H9 (cell line): ENCODE data around the gene RAMP3. TPM values are rescaled to one million over a fixed set of nuclear protein-coding genes. Genes with fewer than 3 reads are reported as not detected.

ENCODE experiments used
- DNase-seq: peaks from one replicate; pipeline ENCODE4 v3.0.0-alpha.2; 2017
- H2AFZ ChIP-seq: one replicate; pipeline ENCODE4 v1.6.1; 2013; ENCODE audit warnings: mild to moderate bottlenecking, low read length, control low read depth, moderate library complexity
- H2AK5ac ChIP-seq: 2 replicates; pipeline ENCODE4 v1.6.1; 2013; ENCODE audit warnings: low read length, control low read depth, mixed read lengths; ENCODE audit not compliant: insufficient read length
- H2BK120ac ChIP-seq: one replicate; pipeline ENCODE4 v1.6.1; 2013; ENCODE audit warnings: low read depth, mild to moderate bottlenecking, low read length, control low read depth, inconsistent platforms; ENCODE audit not compliant: poor library complexity, severe bottlenecking
- H2BK12ac ChIP-seq: 2 replicates; pipeline ENCODE4 v1.6.1; 2013; ENCODE audit warnings: low read length, control low read depth, mixed read lengths, low read depth; ENCODE audit not compliant: insufficient read length
- H2BK15ac ChIP-seq: 2 replicates; pipeline ENCODE4 v1.6.1; 2013; ENCODE audit warnings: low read depth, low read length, control low read depth
- H2BK20ac ChIP-seq: one replicate; pipeline ENCODE4 v1.6.1; 2013; ENCODE audit warnings: low read depth, mild to moderate bottlenecking, low read length, control low read depth, inconsistent platforms; ENCODE audit not compliant: poor library complexity, severe bottlenecking
- H2BK5ac ChIP-seq: 2 replicates; pipeline ENCODE4 v1.6.1; 2013; ENCODE audit warnings: low read length, control low read depth, mixed read lengths; ENCODE audit not compliant: insufficient read length
- H3K14ac ChIP-seq: 2 replicates; pipeline ENCODE4 v1.6.1; 2013; ENCODE audit warnings: low read length, control low read depth; ENCODE audit not compliant: insufficient read depth
- H3K18ac ChIP-seq: 2 replicates; pipeline ENCODE4 v1.6.1; 2013; ENCODE audit warnings: low read depth, mild to moderate bottlenecking, mixed read lengths, low read length, control low read depth; ENCODE audit not compliant: insufficient read length
- H3K23ac ChIP-seq: 2 replicates; pipeline ENCODE4 v1.6.1; 2013; ENCODE audit warnings: low read length, control low read depth, mixed read lengths, low read depth; ENCODE audit not compliant: insufficient read length
- H3K23me2 ChIP-seq: 2 replicates; pipeline ENCODE4 v1.6.1; 2013; ENCODE audit warnings: low read depth, mild to moderate bottlenecking, mixed read lengths, low read length, control low read depth; ENCODE audit not compliant: insufficient read length, poor library complexity, severe bottlenecking
- H3K27ac ChIP-seq: 2 replicates; pipeline ENCODE4 v1.5.1; 2013; ENCODE audit warnings: low read length, control low read depth, mixed read lengths, low read depth; ENCODE audit not compliant: insufficient read length
- H3K27me3 ChIP-seq: 2 replicates; pipeline ENCODE4 v1.6.1; 2013; ENCODE audit warnings: low read length, control low read depth, inconsistent platforms; ENCODE audit not compliant: insufficient read depth
- H3K4ac ChIP-seq: 2 replicates; pipeline ENCODE4 v1.6.1; 2013; ENCODE audit warnings: low read depth, mild to moderate bottlenecking, control low read depth, inconsistent platforms, low read length, moderate library complexity
- H3K4me1 ChIP-seq: 2 replicates; pipeline ENCODE4 v1.6.1; 2013; ENCODE audit warnings: low read length, control low read depth, inconsistent platforms; ENCODE audit not compliant: insufficient read depth
- H3K4me2 ChIP-seq: 2 replicates; pipeline ENCODE4 v1.6.1; 2013; ENCODE audit warnings: low read length, control low read depth, mixed read lengths; ENCODE audit not compliant: insufficient read length, insufficient read depth
- H3K56ac ChIP-seq: 2 replicates; pipeline ENCODE4 v1.6.1; 2013; ENCODE audit warnings: low read depth, mild to moderate bottlenecking, mixed read lengths, low read length, control low read depth; ENCODE audit not compliant: insufficient read length
- H3K79me1 ChIP-seq: 2 replicates; pipeline ENCODE4 v1.6.1; 2013; ENCODE audit warnings: low read depth, mild to moderate bottlenecking, moderate library complexity, low read length, control low read depth, inconsistent platforms; ENCODE audit not compliant: insufficient read depth, poor library complexity, severe bottlenecking
- H3K79me2 ChIP-seq: 2 replicates; pipeline ENCODE4 v1.6.1; 2013; ENCODE audit warnings: low read length, control low read depth, inconsistent platforms; ENCODE audit not compliant: insufficient read depth
- H3K9ac ChIP-seq: 2 replicates; pipeline ENCODE4 v1.6.1; 2013; ENCODE audit warnings: low read length, control low read depth, mixed read lengths; ENCODE audit not compliant: insufficient read length; ENCODE audit errors: extremely low read depth
- H3K9me3 ChIP-seq: one replicate; pipeline ENCODE4 v1.6.1; 2013; ENCODE audit warnings: low read depth, low read length, inconsistent platforms; ENCODE audit not compliant: control insufficient read depth
- H3T11ph ChIP-seq: one replicate; pipeline ENCODE4 v1.6.1; 2013; ENCODE audit warnings: mild to moderate bottlenecking, low read length, control low read depth, inconsistent platforms
- H4K20me1 ChIP-seq: one replicate; pipeline ENCODE4 v1.6.1; 2013; ENCODE audit not compliant: control insufficient read depth, insufficient read length, insufficient read depth
- H4K5ac ChIP-seq: 2 replicates; pipeline ENCODE4 v1.6.1; 2013; ENCODE audit warnings: low read depth, mild to moderate bottlenecking, mixed read lengths, low read length, control low read depth; ENCODE audit not compliant: insufficient read length
- H4K8ac ChIP-seq: replicated peaks from 2 replicates; pipeline ENCODE4 v1.6.1; 2013; ENCODE audit warnings: low read length, control low read depth, mixed read lengths, low read depth; ENCODE audit not compliant: insufficient read length
- H4K91ac ChIP-seq: 2 replicates; pipeline ENCODE4 v1.6.1; 2013; ENCODE audit warnings: low read depth, mild to moderate bottlenecking, moderate library complexity, mixed read lengths, low read length, control low read depth; ENCODE audit not compliant: insufficient read length
- H3K27ac Mint-ChIP-seq, 3 experiments: 2 replicates in 2 of 3; 3 replicates in 1 of 3; pipeline ENCODE4 v1.8.0; 2020 to 2021; ENCODE audit warnings: mixed read lengths in 3 of 3, mild to moderate bottlenecking in 1 of 3, moderate library complexity in 1 of 3
- H3K27me3 Mint-ChIP-seq: 2 replicates; pipeline ENCODE4 v1.8.0; 2021; ENCODE audit warnings: low read depth, mild to moderate bottlenecking, moderate library complexity, mixed read lengths
- H3K36me3 Mint-ChIP-seq, 3 experiments: 2 replicates in 2 of 3; 3 replicates in 1 of 3; pipeline ENCODE4 v1.8.0; 2020 to 2021; ENCODE audit warnings: low read depth in 3 of 3, mixed read lengths in 3 of 3; ENCODE audit not compliant: insufficient read depth in 1 of 3
- H3K4me1 Mint-ChIP-seq, 2 experiments: 2 replicates each; pipeline ENCODE4 v1.8.0; 2020; ENCODE audit warnings: mixed read lengths in 2 of 2
- H3K4me3 Mint-ChIP-seq, 2 experiments: 2 replicates in 1 of 2; 3 replicates in 1 of 2; pipeline ENCODE4 v1.8.0; 2020 to 2021; ENCODE audit warnings: mild to moderate bottlenecking in 2 of 2, mixed read lengths in 2 of 2, moderate library complexity in 1 of 2
- H3K9me3 Mint-ChIP-seq, 2 experiments: 2 replicates in 1 of 2; 3 replicates in 1 of 2; pipeline ENCODE4 v1.8.0; 2020; ENCODE audit warnings: mild to moderate bottlenecking in 2 of 2, mixed read lengths in 2 of 2, moderate library complexity in 1 of 2
- CTCF ChIP-seq: fragments of 200-600 bp; sonication (generic); conservative IDR thresholded peaks from 3 replicates; pipeline ENCODE4 v1.8.0; 2021; ENCODE audit warnings: antibody characterized with exemption, mild to moderate bottlenecking
- WGBS: extraction: QIAGEN DNeasy Blood & Tissue Kit; methylation state at CpG from one replicate; pipeline ENCODE4 v1.1.7; 2013; ENCODE audit warnings: missing lambda C conversion rate, low lambda C conversion rate, mixed read lengths; ENCODE audit not compliant: insufficient read length; ENCODE audit errors: extremely low coverage; 5-methylcytosine and 5-hydroxymethylcytosine counted together
- total RNA-seq: library from RNA; stranded (reverse); gene quantifications from 2 replicates; pipeline ENCODE4 v1.2.1, GENCODE V29; 2021

Gene RAMP3
- total RNA-seq, 1 experiment from 2014 or later = 0.63 TPM

- no peaks in the 10 kb centered on the region for H3K23me2 ChIP-seq
- H2AFZ ChIP-seq = no peak overlapping the region
- H3K23ac ChIP-seq = no peak overlapping the region
- no peak overlapping the region for H2BK15ac ChIP-seq
- Mint-ChIP-seq H3K27ac (no peak overlapping the region), H3K36me3 (peaks cover 0 to 2% (median 0%) of the 10 kb centered on the region in 3 experiments; a peak in 2 of 7 replicates), H3K9me3 (peaks cover 0 to 4% of the 10 kb centered on the region in 2 experiments; a peak in 1 of 5 replicates), H3K4me1 (peaks cover 5 to 6% of the 10 kb centered on the region in 2 experiments), H3K27me3 (peaks cover 35% of the 10 kb centered on the region), H3K4me3 (no peak overlapping the region)
- H3K79me1 ChIP-seq = no peaks in the 10 kb centered on the region
- no peak overlapping the region for H3K4me2 ChIP-seq
- H3K9me3 ChIP-seq = no peaks in the 10 kb centered on the region
- H3K18ac ChIP-seq = no peak overlapping the region
- WGBS = no CpG with 5 or more reads among the region's 1 CpG
- H4K20me1 ChIP-seq = no peaks in the 10 kb centered on the region
- H3K27me3 ChIP-seq = no peaks in the 10 kb centered on the region
- TF ChIP-seq CTCF = no peak
- no peak overlapping the region for H4K8ac ChIP-seq
- no peak overlapping the region for H3K56ac ChIP-seq
- no peak overlapping the region for H3T11ph ChIP-seq
- no peak overlapping the region for H2BK5ac ChIP-seq
- no peak overlapping the region for H2BK20ac ChIP-seq
- DNase-seq = no peak
- H3K9ac ChIP-seq = no peak overlapping the region
- no peak overlapping the region for H3K27ac ChIP-seq
- H4K5ac ChIP-seq = no peak overlapping the region
- H3K4ac ChIP-seq = no peak overlapping the region
- no peaks in the 10 kb centered on the region for H3K4me1 ChIP-seq
- H3K79me2 ChIP-seq = peaks cover 1% of the 10 kb centered on the region; the same call in 1 of the 2 replicates
- H4K91ac ChIP-seq = no peak overlapping the region
- H2BK12ac ChIP-seq = no peak overlapping the region
- H3K14ac ChIP-seq = no peak overlapping the region
- H2BK120ac ChIP-seq = no peak overlapping the region
- H2AK5ac ChIP-seq = no peak overlapping the region
Measured at GRCh38 chr7:45116048-45116447, 41.5 kb upstream of the RAMP3 start.
